Hepatocyte (in vitro differentiated cells): ENCODE results near the gene GATAD2A. TPM values are rescaled to one million over a fixed set of nuclear protein-coding genes. Genes with fewer than 3 reads are reported as not detected.

Experiments
- DNase-seq: peaks from one replicate; pipeline ENCODE4 v3.0.0-alpha.2; 2016; ENCODE audit warnings: low spot score
- H2AFZ ChIP-seq: fragments of 200-600 bp; sonication (generic); 2 replicates; pipeline ENCODE4 v1.6.0; 2016; ENCODE audit warnings: antibody characterized with exemption, mild to moderate bottlenecking
- H3K27ac ChIP-seq: fragments of 200-600 bp; sonication (generic); 2 replicates; pipeline ENCODE4 v1.5.1; 2016; ENCODE audit warnings: mild to moderate bottlenecking
- H3K27me3 ChIP-seq: fragments of 200-600 bp; sonication (generic); 2 replicates; pipeline ENCODE4 v1.6.1; 2016
- H3K36me3 ChIP-seq: fragments of 200-600 bp; sonication (generic); replicated peaks from 2 replicates; pipeline ENCODE4 v1.5.1; 2016; ENCODE audit warnings: low read depth; ENCODE audit not compliant: insufficient read depth
- H3K4me1 ChIP-seq: fragments of 200-600 bp; sonication (generic); 2 replicates; pipeline ENCODE4 v1.5.1; 2016; ENCODE audit warnings: mild to moderate bottlenecking, moderate library complexity; ENCODE audit not compliant: insufficient read depth
- H3K4me2 ChIP-seq: fragments of 200-600 bp; sonication (generic); 2 replicates; pipeline ENCODE4 v1.6.0; 2016
- H3K4me3 ChIP-seq: fragments of 200-600 bp; sonication (generic); 2 replicates; pipeline ENCODE4 v1.5.1; 2016; ENCODE audit warnings: mild to moderate bottlenecking
- H3K79me2 ChIP-seq: fragments of 200-600 bp; sonication (generic); 2 replicates; pipeline ENCODE4 v1.6.0; 2017; ENCODE audit warnings: mild to moderate bottlenecking
- H3K9me2 ChIP-seq: fragments of 200-600 bp; sonication (generic); replicated peaks from 2 replicates; pipeline ENCODE4 v1.6.0; 2017; ENCODE audit warnings: mild to moderate bottlenecking; ENCODE audit not compliant: insufficient read depth
- H3K9me3 ChIP-seq: fragments of 200-600 bp; sonication (generic); 2 replicates; pipeline ENCODE4 v1.5.1; 2016; ENCODE audit warnings: low read depth, mild to moderate bottlenecking
- H4K20me1 ChIP-seq: fragments of 200-600 bp; sonication (generic); 2 replicates; pipeline ENCODE4 v1.6.0; 2016; ENCODE audit warnings: mild to moderate bottlenecking; ENCODE audit not compliant: insufficient read depth, poor library complexity, severe bottlenecking
- CTCF ChIP-seq: fragments of 200-600 bp; sonication (generic); IDR thresholded peaks from 2 replicates; pipeline ENCODE4 v1.5.1; 2016; ENCODE audit warnings: antibody characterized with exemption, mild to moderate bottlenecking; ENCODE audit not compliant: poor library complexity
- EZH2 ChIP-seq: fragments of 200-600 bp; sonication (generic); IDR thresholded peaks from 2 replicates; pipeline ENCODE4 v1.6.1; 2016; ENCODE audit warnings: antibody characterized with exemption, mild to moderate bottlenecking, borderline replicate concordance
- EZH2phosphoT487 ChIP-seq: fragments of 200-600 bp; sonication (generic); IDR thresholded peaks from one replicate; pipeline ENCODE4 v1.6.1; 2018; ENCODE audit warnings: antibody characterized with exemption, mild to moderate bottlenecking, low read depth, moderate library complexity; ENCODE audit not compliant: unreplicated experiment, severe bottlenecking
- WGBS: methylation state at CpG from one replicate; pipeline ENCODE4 v1.1.6; 2016; ENCODE audit warnings: low lambda C conversion rate; ENCODE audit errors: missing lambda C conversion rate; 5-methylcytosine and 5-hydroxymethylcytosine counted together
- polyA plus RNA-seq: library from polyadenylated mRNA; unstranded; fragments of >200 nt; fragmentation: Nextera tagmentation; extraction: Ambion mirVana; gene quantifications from 2 replicates; pipeline ENCODE4 v1.2.1, GENCODE V29; 2016
- total RNA-seq: library from RNA; depleted of rRNA; stranded (reverse); fragments of >200 nt; gene quantifications from 2 replicates; pipeline ENCODE4 v1.2.3, GENCODE V29; 2014

The GATAD2A gene
- total and polyA plus RNA-seq, 2 experiments from 2014 or later: 35.3 to 35.7 TPM

- Histone ChIP-seq H3K27ac (peak overlapping the region; percentile 35), H4K20me1 (peaks cover 38% of the 10 kb centered on the region), H3K4me2 (peak overlapping the region; percentile 49)
These were observed 52.8 kb downstream of the GATAD2A start for GRCh38 chr19:19458110-19458816.

GRCh38 chr19:19459073-19459472 is 53.6 kb downstream of the GATAD2A start:
- Histone ChIP-seq H4K20me1 (peaks cover 37% of the 10 kb centered on the region), H3K27me3 (no peaks in the 10 kb centered on the region), H3K4me2 (no peak overlapping the region), H3K79me2 (peaks cover 95% of the 10 kb centered on the region), H2AFZ (no peak overlapping the region), H3K4me3 (no peak overlapping the region), H3K36me3 (no peaks in the 10 kb centered on the region), H3K9me2 (no peaks in the 10 kb centered on the region), H3K4me1 (peaks cover 46% of the 10 kb centered on the region), H3K27ac (peak overlapping the region; percentile 35), H3K9me3 (no peaks in the 10 kb centered on the region)
- TF ChIP-seq EZH2: no peak
- TF ChIP-seq EZH2phosphoT487: no peak
- no peak for TF ChIP-seq CTCF
- no peak for DNase-seq

More at GRCh38 chr19:19458110-19458816, 52.8 kb downstream of the GATAD2A start:
- Histone ChIP-seq H3K79me2 (peaks cover 95% of the 10 kb centered on the region), H3K9me3 (no peaks in the 10 kb centered on the region), H2AFZ (no peak overlapping the region), H3K4me3 (no peak overlapping the region), H3K9me2 (no peaks in the 10 kb centered on the region), H3K4me1 (peaks cover 37% of the 10 kb centered on the region), H3K27me3 (no peaks in the 10 kb centered on the region), H3K36me3 (no peaks in the 10 kb centered on the region)
- no peak for DNase-seq
- WGBS: 77% methylated on average over 14 of the region's 14 CpGs
- no peak for TF ChIP-seq EZH2phosphoT487
- no peak for TF ChIP-seq EZH2
- no peak for TF ChIP-seq CTCF

- Histone ChIP-seq H2AFZ (no peak overlapping the region), H3K9me2 (no peaks in the 10 kb centered on the region), H3K79me2 (peaks cover 90% of the 10 kb centered on the region), H4K20me1 (peaks cover 34% of the 10 kb centered on the region), H3K36me3 (no peaks in the 10 kb centered on the region), H3K9me3 (no peaks in the 10 kb centered on the region), H3K4me1 (peaks cover 51% of the 10 kb centered on the region), H3K4me2 (no peak overlapping the region), H3K4me3 (no peak overlapping the region), H3K27me3 (no peaks in the 10 kb centered on the region), H3K27ac (no peak overlapping the region)
- 81% methylated on average over 8 of the region's 8 CpGs for WGBS
- DNase-seq: no peak
- TF ChIP-seq EZH2 (no peak), EZH2phosphoT487 (no peak), CTCF (no peak)
These were observed 54.3 kb downstream of the GATAD2A start for GRCh38 chr19:19459707-19460251.
